RCC 7860 (cell line): Measurements from ENCODE around the gene UBE2L5.

Experiments used
- DNase-seq: peaks from one replicate; pipeline ENCODE4 v3.0.0-alpha.2; 2015; ENCODE audit warnings: low spot score
- FAIRE-seq: peaks from 2 replicates; lab custom pipeline; 2012; peaks lifted over from hg19 to GRCh38; lab: Jason Lieb, UNC

Gene UBE2L5

DNA sequence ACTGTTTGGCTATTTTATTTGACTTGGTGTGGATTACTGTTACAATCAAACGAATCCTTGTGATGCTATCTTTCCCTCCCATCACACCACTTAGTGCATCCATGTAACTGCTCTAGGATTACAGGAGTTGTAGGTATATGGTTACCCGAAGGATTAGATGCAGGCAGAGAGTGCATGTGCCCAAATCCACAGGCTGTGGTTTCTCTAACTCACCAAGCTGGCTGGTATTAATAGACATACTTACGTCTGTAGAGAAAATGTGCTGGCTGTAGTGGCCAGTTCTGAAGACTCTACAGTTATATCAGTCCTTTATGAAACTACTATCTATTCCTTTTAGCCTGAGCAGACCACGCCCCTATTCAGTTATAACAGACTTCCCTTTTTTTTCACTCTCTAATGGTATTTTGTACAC lies 44.6 kb downstream of the UBE2L5 start:
- FAIRE-seq (no peak), DNase-seq (no peak)

DNA sequence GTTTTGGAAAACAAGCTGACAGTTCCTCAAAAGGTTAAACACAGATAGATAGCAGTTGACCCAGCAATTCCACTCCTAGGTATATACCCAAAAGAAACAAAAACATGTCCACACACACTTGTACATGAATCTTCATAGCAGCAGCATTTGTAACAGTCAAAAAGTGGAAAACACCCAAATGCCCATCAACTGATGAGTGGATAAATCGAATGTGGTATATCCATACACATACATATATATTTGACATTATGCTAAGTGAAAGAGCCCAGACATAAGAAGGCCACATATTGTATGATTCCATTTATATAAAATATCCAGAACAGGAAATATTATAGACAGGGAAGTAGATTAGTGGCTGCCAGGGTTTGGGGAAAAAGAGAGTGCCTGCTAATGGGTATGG lies 51.4 kb downstream of the UBE2L5 start:
- FAIRE-seq = no peak
- no peak for DNase-seq

DNA sequence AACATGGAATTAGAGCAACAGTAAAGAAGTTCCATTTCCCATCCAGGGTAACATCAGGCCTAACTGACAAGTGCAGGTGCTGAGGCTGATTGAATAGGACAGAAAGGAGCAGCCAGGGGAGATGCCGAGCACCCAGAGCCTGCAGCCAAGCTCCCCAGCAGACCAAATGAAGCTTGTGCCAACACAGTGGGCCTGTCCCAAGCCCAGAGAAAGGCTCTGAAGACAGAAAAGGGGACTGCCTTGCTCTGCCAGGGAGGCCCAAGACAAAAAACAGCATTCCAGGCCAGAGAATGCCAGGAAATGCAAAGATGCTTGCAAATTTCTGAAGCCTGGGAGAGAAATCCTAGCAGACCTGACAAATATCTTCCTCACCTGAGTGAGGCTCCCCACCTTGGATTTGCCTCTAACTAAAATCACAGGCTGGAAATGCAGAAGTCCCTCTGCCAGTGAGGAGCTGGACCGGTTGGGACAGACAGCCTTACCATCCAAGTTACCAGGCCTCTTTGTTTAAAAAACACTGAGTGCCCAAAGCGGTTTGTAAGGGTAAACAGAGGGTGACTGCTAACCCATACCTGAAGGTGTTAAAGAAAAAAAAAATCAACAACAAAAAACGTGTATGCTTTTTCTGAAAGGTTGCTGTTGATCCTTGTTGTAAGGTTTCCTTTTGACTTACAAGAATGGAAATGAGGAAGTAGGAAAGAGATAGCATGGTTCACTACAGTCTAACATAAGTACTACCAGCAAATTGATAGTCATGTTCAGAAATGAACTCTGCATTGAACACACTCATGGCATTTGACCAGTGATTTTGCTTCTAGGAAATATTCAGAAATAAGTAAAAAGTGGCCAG lies 55.3 kb downstream of the UBE2L5 start:
- DNase-seq (no peak), FAIRE-seq (no peak)
